Kidney (tissue), 22 donors: Measurements from ENCODE around the gene AKR1C3. TPM values are rescaled to one million over a fixed set of nuclear protein-coding genes. Genes with fewer than 3 reads are reported as not detected.
A peak's percentile ranks its signal among the peaks of the same experiment; 100 is the strongest.
"Not testable (repeated sequence)": the region's sequence is repeated elsewhere in the genome, so short reads cannot be mapped to it uniquely, and the experiment has no call there.

Experiments used
- DNase-seq, 5 donors: peaks; one replicate each; pipeline ENCODE4 v3.0.0-alpha.2; 2013 to 2020
- FAIRE-seq: peaks from 2 replicates; lab custom pipeline; 2012; peaks lifted over from hg19 to GRCh38; lab: Jason Lieb, UNC
- H3K27ac ChIP-seq, 2 donors: one replicate each; pipeline ENCODE4 v1.7.0; 2013; ENCODE audit warnings: low read depth in 2 of 2, low read length in 2 of 2, inconsistent platforms in 1 of 2
- H3K27me3 ChIP-seq: one replicate; pipeline ENCODE4 v1.7.1; 2013; ENCODE audit warnings: low read length, inconsistent platforms; ENCODE audit not compliant: control insufficient read depth, insufficient read depth
- H3K36me3 ChIP-seq, 3 donors: one replicate each; pipeline versions ENCODE4 v1.7.0 to v1.7.1; 2013; ENCODE audit warnings: low read length in 3 of 3, control low read depth in 1 of 3, inconsistent platforms in 1 of 3; ENCODE audit not compliant: insufficient read depth in 3 of 3, control insufficient read depth in 2 of 3
- H3K4me1 ChIP-seq, 3 donors: one replicate each; pipeline versions ENCODE4 v1.7.0 to v1.7.1; 2013; ENCODE audit warnings: low read length in 3 of 3, inconsistent platforms in 1 of 3, low read depth in 1 of 3; ENCODE audit not compliant: control insufficient read depth in 2 of 3, insufficient read depth in 2 of 3
- H3K4me3 ChIP-seq, 3 donors: one replicate each; pipeline versions ENCODE4 v1.7.0 to v1.8.1; 2013; ENCODE audit warnings: low read length in 3 of 3, control low read depth in 1 of 3, inconsistent platforms in 1 of 3
- H3K9ac ChIP-seq, 3 donors: one replicate each; pipeline versions ENCODE4 v1.7.0 to v1.7.1; 2013; ENCODE audit warnings: low read length in 3 of 3, control low read depth in 1 of 3, inconsistent platforms in 1 of 3
- H3K9me3 ChIP-seq, 3 donors: one replicate each; pipeline versions ENCODE4 v1.7.0 to v1.7.1; 2013; ENCODE audit warnings: low read length in 3 of 3, control low read depth in 1 of 3, inconsistent platforms in 1 of 3; ENCODE audit not compliant: control insufficient read depth in 2 of 3, insufficient read depth in 1 of 3
- intact Hi-C: fragments of 100-400 bp; cut with DNase I; formaldehyde crosslinking; loops from one replicate; pipeline ENCODE4 v1.11.1; 2022
- long read RNA-seq, 10 donors: library from polyadenylated mRNA in 1 of 10; unstranded in 1 of 10; transcript quantifications; one replicate each; pipeline ENCODE4 v2.0.0 and lab custom pipeline, GENCODE V29; 2021 to 2026
- polyA plus RNA-seq: library from polyadenylated mRNA; stranded (reverse); fragments of 350-450 nt; fragmentation: Illumina TruSeq; extraction: RNeasy Lipid Tissue Mini Kit (QIAGEN cat#74804); gene quantifications from one replicate; pipeline ENCODE4 v1.2.3, GENCODE V29; 2014; ENCODE audit warnings: low read depth, low replicate concordance; ENCODE audit not compliant: insufficient read depth
- total RNA-seq: library from RNA; stranded (reverse); fragmentation: NEBNext Ultra II Directional; extraction: Animal tissue kit (Norgen Biotek cat#: 25700); gene quantifications from one replicate; pipeline ENCODE4 v1.2.1, GENCODE V29; 2021
- TF ChIP-seq, protein P1 (sequence below): IDR thresholded peaks from 3 replicates; pipeline ENCODE4 v1.5.1; 2012; ENCODE audit warnings: mild to moderate bottlenecking, moderate library complexity, borderline replicate concordance; ENCODE audit not compliant: insufficient read depth; ENCODE audit errors: extremely low read depth
- donor health status: control.
- donor health status: control.
- donor health status: control.
- donor health status: control.
- donor health status: control.
- donor health status: DM: yes; HTN: yes; CAD: no.
- donor health status: Normal renal cell carcinoma (clear cell type).

Gene AKR1C3
- 61.8 TPM for total RNA-seq
- 187 TPM for polyA plus RNA-seq
- long read RNA-seq, donor 1, transcript AKR1C3-201 (9 exons, 1,807 nt), result major isoform, 11 of 11 reads
- long read RNA-seq, donor 1, partial matches to known transcripts, result 0 of 11 reads
- long read RNA-seq, donor 1, other reads (novel, unspliced or antisense), result 0 of 11 reads
- long read RNA-seq, donor 2, transcript AKR1C3-201 (9 exons, 1,807 nt), result major isoform, 24 of 24 reads
- long read RNA-seq, donor 2, partial matches to known transcripts, result 0 of 24 reads
- long read RNA-seq, donor 2, other reads (novel, unspliced or antisense), result 0 of 24 reads
- long read RNA-seq, donor 3, transcript AKR1C3-201 (9 exons, 1,807 nt), result major isoform, 25 of 25 reads
- long read RNA-seq, donor 3, partial matches to known transcripts, result 0 of 25 reads
- long read RNA-seq, donor 3, other reads (novel, unspliced or antisense), result 0 of 25 reads
- long read RNA-seq, donor 4, transcript AKR1C3-201 (9 exons, 1,807 nt), result major isoform, 12 of 12 reads
- long read RNA-seq, donor 4, partial matches to known transcripts, result 0 of 12 reads
- long read RNA-seq, donor 4, other reads (novel, unspliced or antisense), result 0 of 12 reads
- long read RNA-seq, donor 5, result 0 reads
- long read RNA-seq, donor 6, transcript AKR1C3-201 (9 exons, 1,807 nt), result major isoform, 53 of 69 reads
- long read RNA-seq, donor 6, partial matches to known transcripts, result 12 of 69 reads
- long read RNA-seq, donor 6, other reads (novel, unspliced or antisense), result 0 of 69 reads
- long read RNA-seq, donor 7, transcript AKR1C3-201 (9 exons, 1,807 nt), result major isoform, 32 of 40 reads
- long read RNA-seq, donor 7, transcript AKR1C3-208 (2 exons, 629 nt), result minor isoform, 5 of 40 reads
- long read RNA-seq, donor 7, partial matches to known transcripts, result 2 of 40 reads
- long read RNA-seq, donor 7, other reads (novel, unspliced or antisense), result 1 of 40 reads
- long read RNA-seq, donor 8, transcript AKR1C3-201 (9 exons, 1,807 nt), result major isoform, 13 of 25 reads
- long read RNA-seq, donor 8, partial matches to known transcripts, result 5 of 25 reads
- long read RNA-seq, donor 8, other reads (novel, unspliced or antisense), result 5 of 25 reads
- long read RNA-seq, donor 9, transcript AKR1C3-201 (9 exons, 1,807 nt), result major isoform, 10 of 11 reads
- long read RNA-seq, donor 9, partial matches to known transcripts, result 0 of 11 reads
- long read RNA-seq, donor 9, other reads (novel, unspliced or antisense), result 0 of 11 reads
- long read RNA-seq, donor 10, transcript AKR1C3-201 (9 exons, 1,807 nt), result major isoform, 24 of 35 reads
- long read RNA-seq, donor 10, partial matches to known transcripts, result 6 of 35 reads
- long read RNA-seq, donor 10, other reads (novel, unspliced or antisense), result 0 of 35 reads

DNA sequence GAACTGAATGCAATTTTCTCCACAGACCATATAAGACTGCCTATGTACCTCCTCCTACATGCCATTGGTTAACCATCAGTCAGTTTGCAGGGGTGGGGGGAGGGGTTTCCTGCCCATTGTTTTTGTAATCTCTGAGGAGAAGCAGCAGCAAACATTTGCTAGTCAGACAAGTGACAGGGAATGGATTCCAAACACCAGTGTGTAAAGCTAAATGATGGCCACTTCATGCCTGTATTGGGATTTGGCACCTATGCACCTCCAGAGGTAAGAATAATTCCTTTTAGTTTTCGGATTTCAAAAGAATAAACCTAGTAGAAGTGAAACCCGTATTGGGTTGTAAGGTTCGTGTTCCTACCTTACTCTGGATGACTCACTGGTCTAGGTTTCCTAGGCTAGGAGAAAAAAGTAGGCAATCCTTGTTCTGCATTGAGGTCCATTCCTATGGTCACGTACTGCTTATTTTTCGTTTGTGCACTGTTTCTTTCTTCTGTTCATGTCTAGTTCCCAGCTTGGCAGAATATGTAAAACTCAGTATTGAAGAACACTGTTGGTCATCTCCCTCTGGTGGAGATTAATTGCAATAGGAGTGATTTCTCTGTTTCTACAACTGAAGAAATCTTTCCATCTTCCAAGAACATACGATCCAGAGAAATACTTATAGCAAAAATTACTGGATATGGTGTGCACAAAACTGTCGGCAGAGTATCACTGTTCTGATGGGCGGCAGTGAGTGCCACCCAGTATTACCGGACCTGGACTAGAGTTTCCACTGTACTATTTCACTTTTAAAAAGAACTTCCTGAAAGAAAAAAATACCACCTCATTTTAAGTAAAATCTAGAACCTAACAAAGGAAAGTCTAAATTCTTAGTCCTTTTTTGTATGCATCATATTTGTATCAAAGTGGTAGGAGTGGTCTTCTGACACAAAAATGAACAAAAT lies at the start of gene AKR1C3:
Gene AKR1C3, plus strand, starts transcription at position 150 of the 941 bp plus-strand sequence. Its CDS starts 31 bp downstream, at position 181.
- Histone ChIP-seq H3K27ac (peak within 1 kb of the TSS; percentile 30 to 71), H3K4me1 (no peaks in the 10 kb centered on the region), H3K36me3 (peaks cover 0 to 14% (median 9%) of the 10 kb centered on the region in 3 donors), H3K9ac (peak within 1 kb of the TSS; percentile 30 to 56 (median 34)), H3K4me3 (peak within 1 kb of the TSS; percentile 44 to 87 (median 83)), H3K27me3 (no peaks in the 10 kb centered on the region), H3K9me3 (no peaks in the 10 kb centered on the region)
- DNase-seq, result peak in 4 of 5 donors; percentile 24 to 72 (median 45)
- intact Hi-C loops, result no loop called here
- TF ChIP-seq, protein P1, sequence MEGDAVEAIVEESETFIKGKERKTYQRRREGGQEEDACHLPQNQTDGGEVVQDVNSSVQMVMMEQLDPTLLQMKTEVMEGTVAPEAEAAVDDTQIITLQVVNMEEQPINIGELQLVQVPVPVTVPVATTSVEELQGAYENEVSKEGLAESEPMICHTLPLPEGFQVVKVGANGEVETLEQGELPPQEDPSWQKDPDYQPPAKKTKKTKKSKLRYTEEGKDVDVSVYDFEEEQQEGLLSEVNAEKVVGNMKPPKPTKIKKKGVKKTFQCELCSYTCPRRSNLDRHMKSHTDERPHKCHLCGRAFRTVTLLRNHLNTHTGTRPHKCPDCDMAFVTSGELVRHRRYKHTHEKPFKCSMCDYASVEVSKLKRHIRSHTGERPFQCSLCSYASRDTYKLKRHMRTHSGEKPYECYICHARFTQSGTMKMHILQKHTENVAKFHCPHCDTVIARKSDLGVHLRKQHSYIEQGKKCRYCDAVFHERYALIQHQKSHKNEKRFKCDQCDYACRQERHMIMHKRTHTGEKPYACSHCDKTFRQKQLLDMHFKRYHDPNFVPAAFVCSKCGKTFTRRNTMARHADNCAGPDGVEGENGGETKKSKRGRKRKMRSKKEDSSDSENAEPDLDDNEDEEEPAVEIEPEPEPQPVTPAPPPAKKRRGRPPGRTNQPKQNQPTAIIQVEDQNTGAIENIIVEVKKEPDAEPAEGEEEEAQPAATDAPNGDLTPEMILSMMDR, result peak; percentile 63
- FAIRE-seq, result peak; percentile 3

DNA sequence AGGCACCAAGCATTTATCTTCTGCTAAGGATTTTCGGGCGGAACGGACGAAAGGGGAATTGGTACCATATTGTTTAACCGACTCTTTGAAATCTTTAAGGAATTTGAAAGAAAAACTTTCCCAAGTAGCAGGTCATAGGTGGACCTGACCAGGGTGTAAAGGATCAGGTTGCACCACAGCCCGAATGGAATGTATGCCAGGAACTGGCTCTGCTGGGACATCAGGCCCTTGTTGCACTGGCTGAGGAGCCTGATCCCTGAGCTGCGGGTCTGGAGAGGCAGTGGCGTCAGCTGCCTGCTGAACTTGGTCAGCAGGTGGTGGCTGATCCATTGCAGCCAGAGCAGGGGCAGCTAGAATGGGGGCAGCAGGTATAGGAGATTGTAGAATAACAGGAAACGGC lies 49.1 kb upstream of the AKR1C3 start:
- Histone ChIP-seq H3K27ac (no peak overlapping the region), H3K4me1 (peaks cover 0 to 10% (median 3%) of the 10 kb centered on the region in 3 donors), H3K9ac (no peak overlapping the region), H3K27me3 (no peaks in the 10 kb centered on the region), H3K36me3 (no peaks in the 10 kb centered on the region), H3K4me3 (no peak overlapping the region), H3K9me3 (no peaks in the 10 kb centered on the region)
- FAIRE-seq (no peak), DNase-seq (peak in 1 of 5 donors; percentile 22)
- intact Hi-C loops, result no loop called here
- TF ChIP-seq, protein P1, result no peak

DNA sequence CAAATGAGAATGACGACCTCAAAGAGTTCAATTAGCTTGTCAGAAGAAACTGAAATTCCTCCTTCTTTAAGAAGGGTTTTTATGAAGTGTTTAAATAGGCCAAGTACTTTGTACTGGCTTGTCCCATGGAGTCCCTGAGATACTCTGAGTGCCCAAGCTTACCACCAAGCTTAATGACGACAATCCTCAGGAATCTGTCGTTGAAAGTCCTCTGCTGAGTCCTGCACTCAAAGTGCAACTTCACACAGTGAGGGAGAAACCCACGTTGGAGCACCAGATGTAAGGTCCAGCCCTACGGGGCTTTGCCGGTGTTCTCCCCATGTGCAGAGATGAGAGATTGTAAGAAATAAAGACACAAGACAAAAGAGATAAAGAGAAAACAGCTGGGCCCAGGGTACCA lies 47.8 kb upstream of the AKR1C3 start:
- no peak overlapping the region for H3K4me3 ChIP-seq
- no peak overlapping the region for H3K9ac ChIP-seq
- intact Hi-C loops, result no loop called here
- H3K9me3 ChIP-seq, result no peaks in the 10 kb centered on the region
- peaks cover 0 to 3% (median 1%) of the 10 kb centered on the region in 3 donors for H3K4me1 ChIP-seq
- FAIRE-seq (no peak), DNase-seq (no peak)
- H3K36me3 ChIP-seq, result no peaks in the 10 kb centered on the region
- TF ChIP-seq, protein P1, result no peak
- H3K27me3 ChIP-seq, result no peaks in the 10 kb centered on the region
- H3K27ac ChIP-seq, result no peak overlapping the region

DNA sequence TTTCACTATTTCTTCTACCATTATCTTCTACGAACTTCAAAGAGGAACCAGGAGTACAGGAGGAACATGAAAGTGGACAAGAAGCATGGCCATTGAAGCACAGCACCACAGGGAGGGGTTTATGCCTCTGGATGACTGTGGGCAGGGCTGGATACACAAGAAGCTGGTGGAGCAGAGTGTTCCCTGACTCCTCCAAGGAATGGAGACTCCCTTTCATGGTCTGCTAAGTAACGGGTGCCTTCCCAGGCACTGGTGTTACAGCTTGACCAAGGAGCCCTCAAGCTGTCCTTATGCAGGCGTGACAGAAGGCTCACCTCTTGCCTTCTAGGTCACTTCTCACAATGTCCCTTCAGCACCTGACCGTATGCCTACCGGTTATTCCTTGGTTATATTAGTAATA lies 47.2 kb upstream of the AKR1C3 start:
- H3K27ac ChIP-seq, H3K9me3 ChIP-seq, H3K9ac ChIP-seq, H3K4me1 ChIP-seq, intact Hi-C loops, H3K4me3 ChIP-seq, FAIRE-seq, H3K27me3 ChIP-seq, H3K36me3 ChIP-seq, DNase-seq: not testable (repeated sequence)
